ENCODE measurements around the gene QPCT. TPM values are rescaled to one million over a fixed set of nuclear protein-coding genes. Genes with fewer than 3 reads are reported as not detected.

The QPCT gene
- total RNA-seq, 1 donor from 2014 or later: not detected

DNA sequence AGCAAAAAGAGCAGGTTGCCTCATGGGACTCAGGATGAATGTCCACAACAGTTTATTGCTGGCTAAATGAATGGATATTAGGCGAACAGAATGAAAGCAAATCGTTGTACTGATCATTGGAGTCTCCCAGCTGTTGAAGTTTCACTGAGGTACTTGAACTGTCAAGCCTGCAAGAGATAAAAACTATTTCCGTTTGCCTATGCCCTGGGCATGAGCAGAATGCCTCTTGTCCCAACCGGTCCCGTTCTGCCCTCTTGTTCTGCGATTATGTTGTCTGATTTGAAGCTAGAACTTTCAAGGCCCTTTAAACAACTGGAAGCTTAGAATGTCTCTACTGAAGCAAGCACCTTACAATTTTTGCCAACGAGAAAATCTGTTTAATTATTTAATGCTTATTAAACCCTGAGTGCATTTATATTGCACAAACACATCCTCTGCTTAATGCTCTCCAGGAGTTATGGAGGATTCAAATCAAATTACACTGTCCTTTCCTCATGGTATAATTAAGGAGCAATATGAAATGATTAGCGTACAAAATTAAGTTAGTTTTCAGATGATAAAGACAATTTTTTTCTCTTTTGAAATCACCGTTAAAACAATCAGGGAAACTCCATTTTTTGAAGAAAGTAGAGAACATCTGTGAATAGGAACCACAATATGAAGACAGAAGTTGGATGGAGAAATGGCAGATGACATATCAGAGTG lies 17.7 kb downstream of the QPCT start:
- DNase-seq (ENCODE audit: extremely low spot score, unreplicated experiment): no peak
- no peak overlapping the region for H3K4me3 Mint-ChIP-seq (ENCODE audit: unreplicated experiment)
- no peaks in the 10 kb centered on the region for H3K9me3 Mint-ChIP-seq (ENCODE audit: unreplicated experiment)
- H3K4me1 Mint-ChIP-seq (ENCODE audit: unreplicated experiment): peaks cover 3% of the 10 kb centered on the region
- H3K27ac Mint-ChIP-seq (ENCODE audit: unreplicated experiment): no peak overlapping the region
- TF ChIP-seq, protein P1, sequence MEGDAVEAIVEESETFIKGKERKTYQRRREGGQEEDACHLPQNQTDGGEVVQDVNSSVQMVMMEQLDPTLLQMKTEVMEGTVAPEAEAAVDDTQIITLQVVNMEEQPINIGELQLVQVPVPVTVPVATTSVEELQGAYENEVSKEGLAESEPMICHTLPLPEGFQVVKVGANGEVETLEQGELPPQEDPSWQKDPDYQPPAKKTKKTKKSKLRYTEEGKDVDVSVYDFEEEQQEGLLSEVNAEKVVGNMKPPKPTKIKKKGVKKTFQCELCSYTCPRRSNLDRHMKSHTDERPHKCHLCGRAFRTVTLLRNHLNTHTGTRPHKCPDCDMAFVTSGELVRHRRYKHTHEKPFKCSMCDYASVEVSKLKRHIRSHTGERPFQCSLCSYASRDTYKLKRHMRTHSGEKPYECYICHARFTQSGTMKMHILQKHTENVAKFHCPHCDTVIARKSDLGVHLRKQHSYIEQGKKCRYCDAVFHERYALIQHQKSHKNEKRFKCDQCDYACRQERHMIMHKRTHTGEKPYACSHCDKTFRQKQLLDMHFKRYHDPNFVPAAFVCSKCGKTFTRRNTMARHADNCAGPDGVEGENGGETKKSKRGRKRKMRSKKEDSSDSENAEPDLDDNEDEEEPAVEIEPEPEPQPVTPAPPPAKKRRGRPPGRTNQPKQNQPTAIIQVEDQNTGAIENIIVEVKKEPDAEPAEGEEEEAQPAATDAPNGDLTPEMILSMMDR (IDR thresholded peaks at IDR 0.05): no peak
- no peaks in the 10 kb centered on the region for H3K36me3 Mint-ChIP-seq (ENCODE audit: unreplicated experiment)
- H3K27me3 Mint-ChIP-seq (ENCODE audit: unreplicated experiment): peaks cover 29% of the 10 kb centered on the region

GRCh38 chr2:37364351-37364750 lies 19.9 kb downstream of the QPCT start:
- Mint-ChIP-seq H3K4me1 (ENCODE audit: unreplicated experiment) (peaks cover 3% of the 10 kb centered on the region), H3K4me3 (ENCODE audit: unreplicated experiment) (no peak overlapping the region), H3K9me3 (ENCODE audit: unreplicated experiment) (no peaks in the 10 kb centered on the region), H3K27ac (ENCODE audit: unreplicated experiment) (no peak overlapping the region), H3K27me3 (ENCODE audit: unreplicated experiment) (peaks cover 23% of the 10 kb centered on the region), H3K36me3 (ENCODE audit: unreplicated experiment) (no peaks in the 10 kb centered on the region)
- DNase-seq (ENCODE audit: extremely low spot score, unreplicated experiment): no peak
- TF ChIP-seq, protein P1 (IDR thresholded peaks at IDR 0.05): no peak

GRCh38 chr2:37365669-37366068 lies 21.2 kb downstream of the QPCT start:
- Mint-ChIP-seq H3K4me1 (ENCODE audit: unreplicated experiment) (peaks cover 3% of the 10 kb centered on the region), H3K36me3 (ENCODE audit: unreplicated experiment) (no peaks in the 10 kb centered on the region), H3K9me3 (ENCODE audit: unreplicated experiment) (no peaks in the 10 kb centered on the region), H3K27ac (ENCODE audit: unreplicated experiment) (no peak overlapping the region), H3K27me3 (ENCODE audit: unreplicated experiment) (peaks cover 10% of the 10 kb centered on the region), H3K4me3 (ENCODE audit: unreplicated experiment) (no peak overlapping the region)
- TF ChIP-seq, protein P1 (IDR thresholded peaks at IDR 0.05): no peak
- no peak for DNase-seq (ENCODE audit: extremely low spot score, unreplicated experiment)

GRCh38 chr2:37366773-37367172 lies 22.3 kb downstream of the QPCT start:
- peaks cover 5% of the 10 kb centered on the region for H3K27me3 Mint-ChIP-seq (ENCODE audit: unreplicated experiment)
- TF ChIP-seq, protein P1 (IDR thresholded peaks at IDR 0.05): no peak
- H3K4me3 Mint-ChIP-seq (ENCODE audit: unreplicated experiment): no peak overlapping the region
- peaks cover 3% of the 10 kb centered on the region for H3K4me1 Mint-ChIP-seq (ENCODE audit: unreplicated experiment)
- no peak for DNase-seq (ENCODE audit: extremely low spot score, unreplicated experiment)
- H3K27ac Mint-ChIP-seq (ENCODE audit: unreplicated experiment): no peak overlapping the region
- no peaks in the 10 kb centered on the region for H3K9me3 Mint-ChIP-seq (ENCODE audit: unreplicated experiment)
- no peaks in the 10 kb centered on the region for H3K36me3 Mint-ChIP-seq (ENCODE audit: unreplicated experiment)

DNA sequence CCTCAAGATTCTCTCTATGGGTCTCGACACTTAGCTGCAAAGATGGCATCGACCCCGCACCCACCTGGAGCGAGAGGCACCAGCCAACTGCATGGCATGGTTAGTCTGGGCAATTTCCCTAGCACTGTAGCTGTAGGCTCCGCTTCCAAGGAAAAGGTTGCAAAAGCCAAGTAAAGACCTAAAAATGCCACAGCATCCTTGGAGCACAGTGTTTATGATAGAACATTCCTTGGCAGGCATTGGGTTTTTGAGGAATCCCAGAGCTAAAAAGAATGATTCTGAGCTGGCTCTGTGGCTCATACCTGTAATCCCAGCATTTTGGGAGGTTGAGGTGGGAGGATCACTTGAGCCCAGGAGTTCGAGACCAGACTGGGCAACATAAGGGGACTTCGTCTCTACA lies 22.9 kb downstream of the QPCT start:
- DNase-seq (ENCODE audit: extremely low spot score, unreplicated experiment): no peak
- H3K36me3 Mint-ChIP-seq (ENCODE audit: unreplicated experiment): no peaks in the 10 kb centered on the region

More for the DNA sequence above, 22.9 kb downstream of the QPCT start:
- Mint-ChIP-seq H3K9me3 (ENCODE audit: unreplicated experiment) (no peaks in the 10 kb centered on the region), H3K4me3 (ENCODE audit: unreplicated experiment) (no peak overlapping the region), H3K27ac (ENCODE audit: unreplicated experiment) (no peak overlapping the region), H3K27me3 (ENCODE audit: unreplicated experiment) (peaks cover 7% of the 10 kb centered on the region), H3K4me1 (ENCODE audit: unreplicated experiment) (peaks cover 3% of the 10 kb centered on the region)
- TF ChIP-seq, protein P1 (IDR thresholded peaks at IDR 0.05): no peak

Data from osteocyte (in vitro differentiated cells).